Measurements from ENCODE around the gene SYDE2. TPM values are rescaled to one million over a fixed set of nuclear protein-coding genes. Genes with fewer than 3 reads are reported as not detected.
A peak's percentile ranks its signal among the peaks of the same experiment; 100 is the strongest.

Gene SYDE2
- total and polyA plus RNA-seq, 2 experiments from 2014 or later = 5.8 to 20.1 TPM

GRCh38 chr1:85149805-85150204, 51.0 kb downstream of the SYDE2 start:
- H3K36me3 ChIP-seq (ENCODE audit: insufficient read depth) = no peaks in the 10 kb centered on the region
- no peaks in the 10 kb centered on the region for H3K79me2 ChIP-seq (replicated peaks; ENCODE audit: insufficient read depth)
- Mint-ChIP-seq H3K4me1 (peaks cover 45% of the 10 kb centered on the region), H3K27ac (peak overlapping the region; percentile 47), H3K4me3 (no peak overlapping the region), H3K36me3 (ENCODE audit: low read depth) (no peaks in the 10 kb centered on the region), H3K27me3 (ENCODE audit: insufficient read depth, low read depth, poor library complexity) (no peaks in the 10 kb centered on the region), H3K9me3 (no peaks in the 10 kb centered on the region)
- H3K4me3 ChIP-seq = no peak overlapping the region
- peaks cover 28% of the 10 kb centered on the region for H3K4me1 ChIP-seq (ENCODE audit: insufficient read depth)
- no peak for DNase-seq (ENCODE audit: low spot score)
- H3F3A ChIP-seq (replicated peaks; ENCODE audit: low read depth) = no peaks in the 10 kb centered on the region
- no peak overlapping the region for H3K4me2 ChIP-seq
- no peaks in the 10 kb centered on the region for H3K27me3 ChIP-seq (ENCODE audit: insufficient read depth)
- no peak overlapping the region for H2AFZ ChIP-seq
- no peak for ATAC-seq
- H4K20me1 ChIP-seq (replicated peaks; ENCODE audit: insufficient read depth) = no peaks in the 10 kb centered on the region
- no peak for TF ChIP-seq EZH2phosphoT487 (IDR thresholded peaks at IDR 0.05; ENCODE audit: unreplicated experiment)
- no peak for TF ChIP-seq JUNB (IDR thresholded peaks at IDR 0.05; ENCODE audit: unreplicated experiment)
- no peak overlapping the region for H3K27ac ChIP-seq (ENCODE audit: low read depth)
- H3K9me2 ChIP-seq (ENCODE audit: insufficient read depth) = no peaks in the 10 kb centered on the region

- Histone ChIP-seq H3K4me1 (ENCODE audit: insufficient read depth) (peaks cover 40% of the 10 kb centered on the region), H3K36me3 (ENCODE audit: insufficient read depth) (no peaks in the 10 kb centered on the region), H3K27ac (ENCODE audit: low read depth) (no peak overlapping the region), H3K79me2 (replicated peaks; ENCODE audit: insufficient read depth) (no peaks in the 10 kb centered on the region), H3K4me3 (no peak overlapping the region), H2AFZ (no peak overlapping the region), H3K27me3 (ENCODE audit: insufficient read depth) (no peaks in the 10 kb centered on the region), H4K20me1 (replicated peaks; ENCODE audit: insufficient read depth) (no peaks in the 10 kb centered on the region), H3K9me2 (ENCODE audit: insufficient read depth) (no peaks in the 10 kb centered on the region), H3F3A (replicated peaks; ENCODE audit: low read depth) (no peaks in the 10 kb centered on the region), H3K4me2 (no peak overlapping the region)
- Mint-ChIP-seq H3K9me3 (no peaks in the 10 kb centered on the region), H3K27ac (no peak overlapping the region), H3K36me3 (ENCODE audit: low read depth) (no peaks in the 10 kb centered on the region), H3K4me3 (no peak overlapping the region), H3K27me3 (ENCODE audit: insufficient read depth, low read depth, poor library complexity) (no peaks in the 10 kb centered on the region), H3K4me1 (peaks cover 56% of the 10 kb centered on the region)
- ATAC-seq (no peak), DNase-seq (ENCODE audit: low spot score) (no peak)
- TF ChIP-seq EZH2 (IDR thresholded peaks at IDR 0.05; ENCODE audit: low read depth, unreplicated experiment) (no peak), EZH2phosphoT487 (IDR thresholded peaks at IDR 0.05; ENCODE audit: unreplicated experiment) (no peak), CTCF (conservative IDR thresholded peaks at IDR 0.05; ENCODE audit: low read depth in 2 of 2) (no peak), ZNF331 (CRISPR knock-in tag; IDR thresholded peaks at IDR 0.05; ENCODE audit: low read depth) (no peak), REST (IDR thresholded peaks at IDR 0.05; ENCODE audit: unreplicated experiment) (no peak), ETS1 (IDR thresholded peaks at IDR 0.05) (no peak), POLR2AphosphoS5 (IDR thresholded peaks at IDR 0.05; ENCODE audit: low read depth) (no peak), CREB1 (CRISPR knock-in tag; IDR thresholded peaks at IDR 0.05; ENCODE audit: low read depth) (no peak), ZNF114 (CRISPR knock-in tag; IDR thresholded peaks at IDR 0.05) (no peak), STAT1 (IDR thresholded peaks at IDR 0.05; ENCODE audit: unreplicated experiment) (no peak), JUNB (IDR thresholded peaks at IDR 0.05; ENCODE audit: unreplicated experiment) (no peak), NANOG (IDR thresholded peaks at IDR 0.05; ENCODE audit: borderline replicate concordance) (no peak)
Observed at GRCh38 chr1:85148524-85149250, 52.1 kb downstream of the SYDE2 start.

Data from GM23338 (cell line).